Fibroblast of lung (primary cell): Measurements from ENCODE around the gene TP53TG3D. TPM values are rescaled to one million over a fixed set of nuclear protein-coding genes. Genes with fewer than 3 reads are reported as not detected.
"Not testable (repeated sequence)": the region's sequence is repeated elsewhere in the genome, so short reads cannot be mapped to it uniquely, and the experiment has no call there.

Experiments used
- DNase-seq, 2 donors: peaks; one replicate each; pipeline versions ENCODE4 v3.0.0 to v3.0.0-alpha.2; 2010; ENCODE audit warnings: low read depth in 2 of 2
- H2AFZ ChIP-seq: 2 replicates; pipeline ENCODE4 v1.5.1; 2012; ENCODE audit warnings: low read length, control low read depth, inconsistent platforms
- H3K27ac ChIP-seq: 2 replicates; pipeline ENCODE4 v1.5.1; 2011; ENCODE audit warnings: low read length, control low read depth; ENCODE audit not compliant: insufficient read depth
- H3K27me3 ChIP-seq: 2 replicates; pipeline ENCODE4 v1.5.1; 2011; ENCODE audit warnings: mild to moderate bottlenecking, low read length; ENCODE audit not compliant: control insufficient read depth, insufficient read depth
- H3K36me3 ChIP-seq: 2 replicates; pipeline ENCODE4 v1.5.1; 2011; ENCODE audit warnings: low read length; ENCODE audit not compliant: control insufficient read depth, insufficient read depth
- H3K4me1 ChIP-seq: 2 replicates; pipeline ENCODE4 v1.5.1; 2011; ENCODE audit warnings: low read length; ENCODE audit not compliant: control insufficient read depth, insufficient read depth; ENCODE audit errors: extremely low read depth
- H3K4me2 ChIP-seq: 2 replicates; pipeline ENCODE4 v1.5.1; 2011; ENCODE audit warnings: low read length, control low read depth; ENCODE audit not compliant: insufficient read depth; ENCODE audit errors: extremely low read depth
- H3K4me3 ChIP-seq, 4 experiments: fragments of 200-600 bp in 1 of 4; sonication (generic) in 1 of 4; replicated peaks in 1 of 4; 2 replicates each; pipeline ENCODE4 v1.5.1; 2011 to 2016; ENCODE audit warnings: low read length in 4 of 4, low read depth in 3 of 4, mild to moderate bottlenecking in 3 of 4, control low read depth in 2 of 4, inconsistent platforms in 1 of 4, mixed read lengths in 1 of 4; ENCODE audit not compliant: insufficient read depth in 1 of 4; ENCODE audit errors: control extremely low read depth in 1 of 4
- H3K79me2 ChIP-seq: 2 replicates; pipeline ENCODE4 v1.5.1; 2012; ENCODE audit warnings: mild to moderate bottlenecking, low read length, inconsistent platforms; ENCODE audit not compliant: control insufficient read depth, insufficient read depth
- H3K9ac ChIP-seq: 2 replicates; pipeline ENCODE4 v1.5.1; 2011; ENCODE audit warnings: mild to moderate bottlenecking, low read length, control low read depth; ENCODE audit not compliant: insufficient read depth
- H3K9me3 ChIP-seq: 2 replicates; pipeline ENCODE4 v1.5.1; 2012; ENCODE audit warnings: low read depth, low read length; ENCODE audit not compliant: control insufficient read depth, insufficient read depth
- H4K20me1 ChIP-seq: 2 replicates; pipeline ENCODE4 v1.5.1; 2011; ENCODE audit warnings: low read length; ENCODE audit not compliant: control insufficient read depth, insufficient read depth; ENCODE audit errors: extremely low read depth
- polyA minus RNA-seq: library from RNA; depleted of rRNA, polyadenylated mRNA; stranded (reverse); fragments of >200 nt; gene quantifications from 2 replicates; pipeline ENCODE4 v1.2.3, GENCODE V29; 2011; ENCODE audit warnings: low replicate concordance
- polyA plus RNA-seq, 2 donors: library from polyadenylated mRNA; depleted of rRNA in 1 of 2; stranded (reverse) in 1 of 2; unstranded in 1 of 2; fragments of >200 nt; gene quantifications; 2 replicates each; pipeline ENCODE4 v1.2.1, GENCODE V29; 2011 to 2012; ENCODE audit warnings: missing spikeins in 1 of 2
- total RNA-seq: library from RNA; depleted of rRNA; stranded (reverse); fragments of >200 nt; gene quantifications from 2 replicates; pipeline ENCODE4 v1.2.1, GENCODE V29; 2014

The TP53TG3D gene
- total RNA-seq (0.33 and 1.5 TPM in 2 replicates), polyA plus RNA-seq (0.07 and 0.28 TPM in 2 replicates), polyA minus RNA-seq (not detected in 2 replicates)
- 0.22 TPM in 1 of 2 replicates, not detected in the other for polyA plus RNA-seq (2012)

- peak within 1 kb of the TSS in 1 of 4 experiments; percentile 20 for H3K4me3 ChIP-seq
- not testable (repeated sequence) for H2AFZ ChIP-seq, H4K20me1 ChIP-seq, H3K4me2 ChIP-seq, DNase-seq, H3K9ac ChIP-seq, H3K9me3 ChIP-seq, H3K36me3 ChIP-seq, H3K27me3 ChIP-seq, H3K79me2 ChIP-seq, H3K4me1 ChIP-seq, H3K27ac ChIP-seq
Observed at GRCh38 chr16:32252986-32253385, at the start of gene TP53TG3D. Gene TP53TG3D (plus strand): TSS chr16:32253286. CDS start chr16:32253354, 68 bp downstream.

DNA sequence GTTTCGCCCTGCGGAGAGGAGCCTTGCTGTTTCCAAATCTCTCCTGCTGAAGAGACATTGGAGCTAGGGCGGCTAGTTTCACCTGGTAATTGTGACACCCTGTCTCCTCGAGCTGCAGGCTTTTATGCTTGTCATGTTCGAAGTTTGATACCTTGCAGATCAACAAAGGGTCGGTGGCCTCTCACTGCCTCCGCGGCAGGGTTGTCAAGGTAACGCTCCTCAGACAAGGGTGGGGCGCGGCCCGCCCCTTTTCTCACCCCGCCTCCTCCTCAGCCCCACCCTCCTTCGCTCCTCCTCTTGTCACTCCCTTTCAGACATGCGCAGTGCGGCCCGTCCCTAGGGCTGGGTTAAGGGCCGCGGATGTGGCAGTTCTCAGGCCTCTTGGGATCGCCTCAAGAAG is 421 bp downstream of the TP53TG3D start:
- H3K79me2 ChIP-seq, H3K4me2 ChIP-seq, H3K27me3 ChIP-seq, H2AFZ ChIP-seq, H3K9me3 ChIP-seq, DNase-seq, H3K36me3 ChIP-seq, H3K4me1 ChIP-seq, H3K9ac ChIP-seq, H3K27ac ChIP-seq, H4K20me1 ChIP-seq, H3K4me3 ChIP-seq: not testable (repeated sequence)

- H2AFZ ChIP-seq, DNase-seq, H3K4me2 ChIP-seq, H3K27me3 ChIP-seq, H3K4me1 ChIP-seq, H3K4me3 ChIP-seq, H4K20me1 ChIP-seq, H3K9ac ChIP-seq, H3K9me3 ChIP-seq, H3K79me2 ChIP-seq, H3K27ac ChIP-seq, H3K36me3 ChIP-seq: not testable (repeated sequence)
Observed at GRCh38 chr16:32261526-32261925, 8.4 kb downstream of the TP53TG3D start.

DNA sequence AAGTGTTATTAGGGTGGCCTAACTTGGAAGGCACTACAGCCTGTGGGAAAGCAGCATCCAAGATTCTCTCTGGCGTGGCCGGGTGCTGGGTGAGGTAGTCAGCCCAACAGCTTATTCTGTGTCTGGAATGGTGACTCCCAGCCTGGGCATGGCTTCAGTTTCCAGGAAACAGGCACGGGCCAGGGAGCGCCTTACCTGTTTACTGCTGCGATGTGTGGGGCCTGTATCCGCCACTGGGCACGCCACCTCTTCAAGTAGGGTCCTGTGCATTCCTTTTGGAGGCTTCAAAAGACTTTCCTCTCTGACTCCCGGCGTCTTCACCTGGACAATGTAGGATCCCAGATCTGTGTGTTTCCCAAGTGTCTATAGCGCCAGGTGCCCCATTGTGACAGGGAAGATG is 10.5 kb downstream of the TP53TG3D start:
- DNase-seq, H3K9me3 ChIP-seq, H3K4me3 ChIP-seq: not testable (repeated sequence)

GRCh38 chr16:32281910-32282309 is 28.8 kb downstream of the TP53TG3D start:
- not testable (repeated sequence) for H3K36me3 ChIP-seq, DNase-seq, H3K27ac ChIP-seq, H4K20me1 ChIP-seq, H3K9ac ChIP-seq, H3K4me3 ChIP-seq, H3K4me1 ChIP-seq, H3K9me3 ChIP-seq, H3K4me2 ChIP-seq, H2AFZ ChIP-seq, H3K27me3 ChIP-seq, H3K79me2 ChIP-seq

More for the DNA sequence above, 10.5 kb downstream of the TP53TG3D start:
- not testable (repeated sequence) for H3K27me3 ChIP-seq, H3K4me1 ChIP-seq, H4K20me1 ChIP-seq, H3K36me3 ChIP-seq, H2AFZ ChIP-seq, H3K4me2 ChIP-seq, H3K79me2 ChIP-seq, H3K27ac ChIP-seq, H3K9ac ChIP-seq

DNA sequence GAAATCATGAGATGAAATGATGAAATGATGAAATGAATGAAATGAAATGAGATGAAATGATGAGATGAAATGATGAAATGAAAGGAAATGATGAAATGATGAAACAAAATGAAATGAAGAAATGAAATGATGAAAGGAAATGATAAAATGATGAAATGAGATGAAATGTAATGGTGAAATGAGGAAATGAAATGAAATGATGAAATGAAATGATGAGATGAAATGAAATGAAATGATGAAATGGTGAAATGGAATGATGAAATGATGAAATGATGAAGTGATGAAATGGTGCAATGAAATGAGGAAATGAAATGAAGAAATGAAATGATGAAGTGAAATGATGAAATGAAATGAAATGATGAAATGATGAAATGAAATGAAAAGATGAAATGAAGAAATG is 29.9 kb downstream of the TP53TG3D start:
- H3K79me2 ChIP-seq, DNase-seq, H3K4me3 ChIP-seq: not testable (repeated sequence)

DNA sequence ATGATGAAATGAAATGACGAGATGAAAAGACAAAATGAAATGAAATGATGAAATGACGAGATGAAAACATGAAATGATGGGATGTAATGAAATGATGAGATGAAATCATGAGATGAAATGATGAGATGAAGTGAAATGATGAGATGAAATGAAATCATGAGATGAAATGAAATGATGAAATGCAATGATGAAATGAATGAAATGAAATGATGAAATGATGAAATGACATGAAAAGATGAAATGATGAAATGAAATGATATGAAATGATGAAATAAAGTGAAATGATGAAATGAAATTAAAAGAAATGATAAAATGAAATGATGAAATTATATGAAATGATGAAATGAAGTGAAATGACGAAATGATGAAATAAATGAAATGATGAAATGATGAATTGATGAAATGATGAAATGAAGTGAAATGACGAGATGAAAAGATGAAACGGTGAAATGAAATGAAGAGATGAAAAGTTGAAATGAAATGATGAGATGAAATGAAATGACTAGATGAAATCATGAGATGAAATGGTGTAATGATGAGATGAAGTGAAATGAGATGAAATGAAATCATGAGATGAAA is 30.9 kb downstream of the TP53TG3D start:
- not testable (repeated sequence) for H3K79me2 ChIP-seq, H3K4me1 ChIP-seq, H3K4me3 ChIP-seq, DNase-seq, H4K20me1 ChIP-seq, H2AFZ ChIP-seq, H3K9ac ChIP-seq, H3K27ac ChIP-seq, H3K9me3 ChIP-seq, H3K27me3 ChIP-seq, H3K4me2 ChIP-seq, H3K36me3 ChIP-seq

More for the DNA sequence above, 29.9 kb downstream of the TP53TG3D start:
- H3K27ac ChIP-seq, H3K9ac ChIP-seq, H3K4me2 ChIP-seq, H3K9me3 ChIP-seq, H3K4me1 ChIP-seq, H3K36me3 ChIP-seq, H4K20me1 ChIP-seq, H3K27me3 ChIP-seq, H2AFZ ChIP-seq: not testable (repeated sequence)
